Tibial artery (tissue), 4 donors: Measurements from ENCODE around the gene DHRS3.

Experiments used
- DNase-seq, 2 donors: peaks; one replicate each; pipeline ENCODE4 v3.0.0-alpha.2; 2019
- H3K27ac ChIP-seq, 2 donors: fragments of 200-600 bp; sonication (generic) in 1 of 2; 1 replicate in 1 of 2; 2 replicates in 1 of 2; pipeline ENCODE4 v1.5.1; 2018 to 2019; ENCODE audit warnings: mild to moderate bottlenecking in 1 of 2
- H3K27me3 ChIP-seq, 2 donors: fragments of 200-600 bp; sonication (generic) in 1 of 2; one replicate each; pipeline versions ENCODE4 v1.5.1 to v1.6.0; 2016 to 2019
- H3K36me3 ChIP-seq, 3 donors: fragments of 200-600 bp; sonication (generic) in 2 of 3; one replicate each; pipeline ENCODE4 v1.5.1; 2016 to 2019; ENCODE audit warnings: mild to moderate bottlenecking in 2 of 3
- H3K4me1 ChIP-seq, 4 donors: fragments of 200-600 bp; sonication (generic) in 2 of 4; 1 replicate in 3 of 4; 2 replicates in 1 of 4; pipeline ENCODE4 v1.5.1; 2016 to 2019
- H3K4me3 ChIP-seq, 2 donors: fragments of 200-600 bp; sonication (generic) in 1 of 2; 1 replicate in 1 of 2; 2 replicates in 1 of 2; pipeline ENCODE4 v1.5.1; 2018 to 2019; ENCODE audit warnings: mild to moderate bottlenecking in 2 of 2
- H3K9me3 ChIP-seq, 3 donors: fragments of 200-600 bp; sonication (generic) in 1 of 3; one replicate each; pipeline ENCODE4 v1.5.1; 2016 to 2019
- intact Hi-C: fragments of 100-400 bp; cut with DNase I; formaldehyde crosslinking; loops from one replicate; pipeline ENCODE4 v1.15.0; 2023; ENCODE audit warnings: low total_unique reads
- TF ChIP-seq, protein P1 (sequence below), 2 experiments: fragments of 200-600 bp in 1 of 2; fragments of 450-650 bp in 1 of 2; IDR thresholded peaks; one replicate each; pipeline ENCODE4 v1.5.1; 2017 to 2019; ENCODE audit warnings: antibody characterized with exemption in 2 of 2, mild to moderate bottlenecking in 1 of 2, moderate library complexity in 1 of 2

Gene DHRS3

GRCh38 chr1:12549460-12550349 is 68.3 kb downstream of the DHRS3 start:
- DNase-seq = peak; percentile 91 to 92
- H3K4me1 ChIP-seq = peaks cover 0 to 74% (median 47%) of the 10 kb centered on the region in 4 donors
- TF ChIP-seq, protein P1, sequence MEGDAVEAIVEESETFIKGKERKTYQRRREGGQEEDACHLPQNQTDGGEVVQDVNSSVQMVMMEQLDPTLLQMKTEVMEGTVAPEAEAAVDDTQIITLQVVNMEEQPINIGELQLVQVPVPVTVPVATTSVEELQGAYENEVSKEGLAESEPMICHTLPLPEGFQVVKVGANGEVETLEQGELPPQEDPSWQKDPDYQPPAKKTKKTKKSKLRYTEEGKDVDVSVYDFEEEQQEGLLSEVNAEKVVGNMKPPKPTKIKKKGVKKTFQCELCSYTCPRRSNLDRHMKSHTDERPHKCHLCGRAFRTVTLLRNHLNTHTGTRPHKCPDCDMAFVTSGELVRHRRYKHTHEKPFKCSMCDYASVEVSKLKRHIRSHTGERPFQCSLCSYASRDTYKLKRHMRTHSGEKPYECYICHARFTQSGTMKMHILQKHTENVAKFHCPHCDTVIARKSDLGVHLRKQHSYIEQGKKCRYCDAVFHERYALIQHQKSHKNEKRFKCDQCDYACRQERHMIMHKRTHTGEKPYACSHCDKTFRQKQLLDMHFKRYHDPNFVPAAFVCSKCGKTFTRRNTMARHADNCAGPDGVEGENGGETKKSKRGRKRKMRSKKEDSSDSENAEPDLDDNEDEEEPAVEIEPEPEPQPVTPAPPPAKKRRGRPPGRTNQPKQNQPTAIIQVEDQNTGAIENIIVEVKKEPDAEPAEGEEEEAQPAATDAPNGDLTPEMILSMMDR (IDR thresholded peaks at IDR 0.05) = no peak
- peak overlapping the region; percentile 83 to 84 for H3K27ac ChIP-seq
- no peaks in the 10 kb centered on the region for H3K9me3 ChIP-seq
- no peak overlapping the region for H3K4me3 ChIP-seq
- intact Hi-C loops = no loop called here
- H3K27me3 ChIP-seq = no peaks in the 10 kb centered on the region
- H3K36me3 ChIP-seq = no peaks in the 10 kb centered on the region

GRCh38 chr1:12548973-12549459 is 69.0 kb downstream of the DHRS3 start:
- H3K4me3 ChIP-seq = no peak overlapping the region

DNA sequence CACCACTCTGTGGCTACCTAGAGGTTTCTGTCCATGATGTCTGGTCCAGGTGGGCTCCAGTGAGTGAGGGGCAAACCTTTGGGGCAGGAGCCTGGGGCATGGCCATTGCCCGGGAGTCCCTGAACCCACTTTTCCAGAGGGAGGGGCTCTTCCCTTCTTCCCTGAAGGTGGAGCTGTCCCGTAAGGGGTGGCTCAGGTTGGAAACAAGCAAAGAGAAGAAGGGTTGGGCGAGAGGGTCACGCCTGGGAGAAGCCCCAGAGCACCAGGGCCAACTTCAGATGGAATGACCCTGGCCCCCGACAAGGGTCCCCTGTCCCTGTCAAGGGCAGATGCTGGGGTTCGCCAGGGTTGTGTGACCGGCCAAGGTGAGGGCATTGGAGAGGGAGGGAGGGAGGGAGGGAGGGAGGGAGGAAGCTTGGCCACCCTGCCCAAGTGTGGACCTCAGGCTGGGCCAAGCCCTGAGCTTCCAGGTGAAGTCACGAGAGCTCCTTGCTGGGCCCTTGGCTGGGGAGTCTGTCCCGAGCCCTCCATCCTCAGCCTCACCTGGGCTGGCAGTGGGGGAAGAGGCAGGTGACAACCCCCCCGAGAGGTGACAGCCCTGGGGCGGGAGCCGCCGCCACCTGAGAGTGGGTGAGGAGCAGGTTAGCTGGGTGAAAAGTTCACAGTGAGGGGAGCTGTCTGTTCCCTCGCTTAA is 69.6 kb downstream of the DHRS3 start:
- Histone ChIP-seq H3K27me3 (no peaks in the 10 kb centered on the region), H3K9me3 (no peaks in the 10 kb centered on the region), H3K4me1 (peaks cover 0 to 61% (median 38%) of the 10 kb centered on the region in 4 donors), H3K27ac (peak overlapping the region; percentile 83 to 84), H3K4me3 (no peak overlapping the region), H3K36me3 (no peaks in the 10 kb centered on the region)
- TF ChIP-seq, protein P1 (IDR thresholded peaks at IDR 0.05) = no peak
- peak; percentile 21 to 67 for DNase-seq
- intact Hi-C loops = no loop called here

More at GRCh38 chr1:12548973-12549459, 69.0 kb downstream of the DHRS3 start:
- peak overlapping the region; percentile 83 to 84 for H3K27ac ChIP-seq
- DNase-seq = peak; percentile 52 to 80
- H3K4me1 ChIP-seq = peaks cover 0 to 67% (median 44%) of the 10 kb centered on the region in 4 donors
- TF ChIP-seq, protein P1 (IDR thresholded peaks at IDR 0.05) = no peak
- no peaks in the 10 kb centered on the region for H3K27me3 ChIP-seq
- H3K9me3 ChIP-seq = no peaks in the 10 kb centered on the region
- no peaks in the 10 kb centered on the region for H3K36me3 ChIP-seq
- intact Hi-C loops = no loop called here

GRCh38 chr1:12547586-12548225 is 70.3 kb downstream of the DHRS3 start:
- TF ChIP-seq, protein P1 (IDR thresholded peaks at IDR 0.05) = no peak
- Histone ChIP-seq H3K27me3 (no peaks in the 10 kb centered on the region), H3K4me3 (no peak overlapping the region), H3K4me1 (peaks cover 0 to 58% (median 31%) of the 10 kb centered on the region in 4 donors), H3K36me3 (no peaks in the 10 kb centered on the region), H3K27ac (peak overlapping the region; percentile 83 to 84), H3K9me3 (no peaks in the 10 kb centered on the region)
- peak in 1 of 2 donors; percentile 66 for DNase-seq
- intact Hi-C loops = no loop called here

- H3K4me1 ChIP-seq = peaks cover 0 to 58% (median 26%) of the 10 kb centered on the region in 4 donors
- intact Hi-C loops = no loop called here
- peak; percentile 86 to 93 for DNase-seq
- H3K9me3 ChIP-seq = no peaks in the 10 kb centered on the region
- peak overlapping the region; percentile 83 to 84 for H3K27ac ChIP-seq
- TF ChIP-seq, protein P1 (IDR thresholded peaks at IDR 0.05) = no peak
- H3K4me3 ChIP-seq = no peak overlapping the region
- no peaks in the 10 kb centered on the region for H3K36me3 ChIP-seq
- H3K27me3 ChIP-seq = no peaks in the 10 kb centered on the region
Measured at GRCh38 chr1:12546771-12547585, 71.0 kb downstream of the DHRS3 start.
